ENCODE results near the gene FBXL15.

DNA sequence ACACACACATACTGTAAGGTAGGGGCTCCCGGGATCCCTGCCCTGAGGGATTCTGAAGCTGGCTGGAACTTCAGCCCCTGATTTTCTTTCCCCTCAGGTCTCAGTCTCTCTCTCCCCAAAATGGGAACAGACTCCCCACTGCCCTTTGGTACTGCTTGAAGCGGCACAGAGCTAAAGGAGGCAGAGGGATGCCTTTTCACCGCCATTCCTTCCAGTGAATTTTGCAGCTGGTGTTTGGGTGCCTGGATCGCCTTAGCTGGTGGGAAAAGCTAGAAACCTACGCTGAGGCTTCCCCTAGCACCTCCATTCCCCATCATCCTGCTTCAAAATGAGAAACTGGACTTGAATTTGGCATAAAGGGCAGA is 14.5 kb downstream of the FBXL15 start:
- no peak for TF ChIP-seq USF2 (IDR thresholded peaks at IDR 0.05; ENCODE audit: low read depth, low read length)
- TF ChIP-seq USF2 (CRISPR knock-in tag; IDR thresholded peaks at IDR 0.05; ENCODE audit: borderline replicate concordance): no peak
- no peak for TF ChIP-seq ZNF317 (CRISPR knock-in tag; IDR thresholded peaks at IDR 0.05)
- no peak for TF ChIP-seq JUN (CRISPR knock-in tag; IDR thresholded peaks at IDR 0.05)
- no peak for TF ChIP-seq PHF8 (CRISPR knock-in tag; IDR thresholded peaks at IDR 0.05)
- no peak for TF ChIP-seq CTCF (CRISPR knock-in tag; IDR thresholded peaks at IDR 0.05)
- no peak for TF ChIP-seq ZKSCAN1 (IDR thresholded peaks at IDR 0.05; ENCODE audit: low read length)
- TF ChIP-seq POLR2AphosphoS5 (IDR thresholded peaks at IDR 0.05; ENCODE audit: low read depth, low read length): no peak
- TF ChIP-seq ZNF383 (CRISPR knock-in tag; IDR thresholded peaks at IDR 0.05; ENCODE audit: borderline replicate concordance): no peak

All from HepG2 (cell line).